ENCODE measurements around the gene FURIN. TPM values are rescaled to one million over a fixed set of nuclear protein-coding genes. Genes with fewer than 3 reads are reported as not detected.
A peak's percentile ranks its signal among the peaks of the same experiment; 100 is the strongest.

Gene FURIN
- polyA plus RNA-seq, 3 donors: 6.5 to 47.3 (median 14.3) TPM

DNA sequence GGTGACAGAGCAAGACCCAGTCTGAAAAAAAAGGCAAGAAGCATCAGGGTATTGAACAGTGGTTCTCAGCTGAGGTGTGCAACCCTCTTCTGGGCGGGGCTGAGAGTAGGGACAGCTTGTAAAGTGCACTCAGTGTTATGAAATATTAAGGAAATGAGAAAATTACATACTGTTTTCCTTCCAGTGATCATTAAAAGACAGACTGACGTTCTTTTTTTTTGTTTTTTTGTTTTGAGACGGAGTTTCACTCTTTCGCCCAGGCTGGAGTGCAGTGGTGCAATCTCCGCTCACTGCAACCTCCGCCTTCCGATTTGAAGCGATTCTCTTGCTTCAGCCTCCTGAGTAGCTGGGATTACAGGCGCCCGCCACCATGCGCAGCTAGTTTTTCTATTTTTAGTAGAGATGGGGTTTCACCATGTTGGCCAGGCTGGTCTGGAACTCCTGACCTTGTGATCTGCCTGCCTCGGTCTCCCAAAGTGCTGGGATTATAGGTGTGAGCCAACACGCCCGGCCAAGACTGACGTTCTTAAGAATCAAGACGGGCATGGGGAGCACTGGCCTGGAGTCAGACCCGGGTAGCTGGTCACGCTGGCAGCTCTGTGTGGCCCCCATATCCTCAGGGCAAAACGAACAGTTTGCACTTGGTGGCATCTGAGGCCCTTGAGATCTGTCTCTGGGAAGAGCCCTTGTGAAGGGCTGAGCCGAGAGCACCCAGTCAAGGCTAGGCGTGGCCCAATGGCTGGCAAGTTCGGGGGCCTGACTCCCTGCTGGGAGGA lies 46.1 kb downstream of the FURIN start:
- 39% methylated on average over 16 of the region's 22 CpGs for WGBS (ENCODE audit: insufficient coverage)
- intact Hi-C loops (cut with micrococcal nuclease): loop anchor here (1.0 to 10.0 kb wide), 3 partner anchors 14 to 940 kb away; partner anchors contain the start of gene SLCO3A1 (in 1 of the 2)
- Histone ChIP-seq H3K4me3 (replicated peaks in 1 of 3; ENCODE audit: low read depth in 2 of 3, low read length in 3 of 3) (peak overlapping the region in 1 of 3 experiments; percentile 76), H3K79me2 (ENCODE audit: insufficient read depth, low read length) (peaks cover 32% of the 10 kb centered on the region), H3K9ac (ENCODE audit: insufficient read depth, low read length, poor library complexity, severe bottlenecking) (peak overlapping the region; percentile 71), H3K36me3 (replicated peaks in 1 of 2; ENCODE audit: control insufficient read depth in 1 of 2, insufficient read depth in 2 of 2, low read length in 2 of 2) (peaks cover 61 to 71% of the 10 kb centered on the region in 2 donors), H4K20me1 (ENCODE audit: insufficient read depth, low read length) (no peaks in the 10 kb centered on the region), H2AFZ (ENCODE audit: insufficient read depth, low read depth, low read length, poor library complexity, severe bottlenecking) (no peak overlapping the region), H3K27ac (ENCODE audit: low read depth in 1 of 2, low read length in 2 of 2) (peak overlapping the region; percentile 83 to 93), H3K4me2 (replicated peaks; ENCODE audit: extremely low read depth, low read length, poor library complexity, severe bottlenecking) (peak overlapping the region; percentile 86), H3K27me3 (ENCODE audit: control insufficient read depth in 2 of 2, insufficient read depth in 2 of 2, low read length in 2 of 2) (no peaks in the 10 kb centered on the region), H3K9me3 (replicated peaks in 1 of 2; ENCODE audit: control insufficient read depth in 1 of 2, insufficient read depth in 1 of 2, low read length in 2 of 2) (no peaks in the 10 kb centered on the region), H3K4me1 (ENCODE audit: control insufficient read depth in 1 of 2, insufficient read depth in 2 of 2, low read length in 2 of 2) (peaks cover 49 to 55% of the 10 kb centered on the region in 2 donors)
- Mint-ChIP-seq H3K27me3 (ENCODE audit: low read depth in 3 of 3) (peaks cover 0 to 3% (median 1%) of the 10 kb centered on the region in 3 donors), H3K27ac (peak overlapping the region; percentile 95 to 98 (median 97)), H3K9me3 (peaks cover 0 to 2% (median 0%) of the 10 kb centered on the region in 7 donors), H3K4me3 (peak overlapping the region; percentile 33 to 43), H3K4me1 (peaks cover 52% of the 10 kb centered on the region), H3K36me3 (peaks cover 74 to 90% of the 10 kb centered on the region in 2 donors)
- TF ChIP-seq, protein P1, sequence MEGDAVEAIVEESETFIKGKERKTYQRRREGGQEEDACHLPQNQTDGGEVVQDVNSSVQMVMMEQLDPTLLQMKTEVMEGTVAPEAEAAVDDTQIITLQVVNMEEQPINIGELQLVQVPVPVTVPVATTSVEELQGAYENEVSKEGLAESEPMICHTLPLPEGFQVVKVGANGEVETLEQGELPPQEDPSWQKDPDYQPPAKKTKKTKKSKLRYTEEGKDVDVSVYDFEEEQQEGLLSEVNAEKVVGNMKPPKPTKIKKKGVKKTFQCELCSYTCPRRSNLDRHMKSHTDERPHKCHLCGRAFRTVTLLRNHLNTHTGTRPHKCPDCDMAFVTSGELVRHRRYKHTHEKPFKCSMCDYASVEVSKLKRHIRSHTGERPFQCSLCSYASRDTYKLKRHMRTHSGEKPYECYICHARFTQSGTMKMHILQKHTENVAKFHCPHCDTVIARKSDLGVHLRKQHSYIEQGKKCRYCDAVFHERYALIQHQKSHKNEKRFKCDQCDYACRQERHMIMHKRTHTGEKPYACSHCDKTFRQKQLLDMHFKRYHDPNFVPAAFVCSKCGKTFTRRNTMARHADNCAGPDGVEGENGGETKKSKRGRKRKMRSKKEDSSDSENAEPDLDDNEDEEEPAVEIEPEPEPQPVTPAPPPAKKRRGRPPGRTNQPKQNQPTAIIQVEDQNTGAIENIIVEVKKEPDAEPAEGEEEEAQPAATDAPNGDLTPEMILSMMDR (IDR thresholded peaks at IDR 0.05): no peak
- DNase-seq: peak; percentile 65 to 73 (median 68)

DNA sequence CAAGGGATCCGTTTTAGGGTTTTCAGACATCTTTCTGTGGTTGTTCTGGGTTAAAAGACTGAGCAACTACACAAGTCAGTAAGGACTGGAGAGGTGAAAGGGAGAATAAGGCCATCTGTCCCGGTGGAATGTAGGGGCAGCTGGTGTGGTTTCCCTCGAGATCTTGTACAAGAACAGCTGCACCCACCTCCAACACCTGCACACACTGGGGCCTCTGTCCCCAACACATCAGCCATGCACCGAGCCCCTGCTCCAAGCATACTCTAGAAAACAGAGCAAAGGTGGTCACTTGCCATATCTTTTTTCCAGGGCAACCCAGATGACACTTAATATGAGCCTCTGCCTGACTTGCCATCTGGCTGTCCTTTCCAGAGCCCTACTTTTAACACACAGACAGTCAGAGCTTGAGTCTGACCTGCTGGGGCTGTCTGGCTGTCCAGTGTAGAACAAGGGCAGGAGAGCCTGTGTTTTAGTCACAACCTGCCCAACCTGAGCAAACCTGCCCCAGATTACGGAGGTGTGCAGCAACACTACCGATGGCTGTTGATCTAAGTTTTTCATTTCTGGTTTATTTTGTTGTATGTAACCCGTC lies 46.9 kb downstream of the FURIN start:
- peaks cover 49 to 55% of the 10 kb centered on the region in 2 donors for H3K4me1 ChIP-seq (ENCODE audit: control insufficient read depth in 1 of 2, insufficient read depth in 2 of 2, low read length in 2 of 2)
- 44% methylated on average over 1 of the region's 7 CpGs for whole genome bisulfite sequencing (ENCODE audit: insufficient coverage)
- Mint-ChIP-seq H3K36me3 (peaks cover 74 to 90% of the 10 kb centered on the region in 2 donors), H3K27ac (peak overlapping the region; percentile 95 to 98 (median 97)), H3K27me3 (ENCODE audit: low read depth in 3 of 3) (peaks cover 0 to 3% (median 1%) of the 10 kb centered on the region in 3 donors), H3K9me3 (peaks cover 0 to 2% (median 0%) of the 10 kb centered on the region in 7 donors), H3K4me1 (peaks cover 55% of the 10 kb centered on the region), H3K4me3 (peak overlapping the region; percentile 81 to 93)
- H3K27me3 ChIP-seq (ENCODE audit: control insufficient read depth in 2 of 2, insufficient read depth in 2 of 2, low read length in 2 of 2): no peaks in the 10 kb centered on the region
- TF ChIP-seq, protein P1 (IDR thresholded peaks at IDR 0.05): no peak
- peak overlapping the region; percentile 71 for H3K9ac ChIP-seq (ENCODE audit: insufficient read depth, low read length, poor library complexity, severe bottlenecking)
- H3K36me3 ChIP-seq (replicated peaks in 1 of 2; ENCODE audit: control insufficient read depth in 1 of 2, insufficient read depth in 2 of 2, low read length in 2 of 2): peaks cover 63 to 71% of the 10 kb centered on the region in 2 donors
- peaks cover 4% of the 10 kb centered on the region for H4K20me1 ChIP-seq (ENCODE audit: insufficient read depth, low read length)
- no peaks in the 10 kb centered on the region for H3K9me3 ChIP-seq (replicated peaks in 1 of 2; ENCODE audit: control insufficient read depth in 1 of 2, insufficient read depth in 1 of 2, low read length in 2 of 2)
- DNase-seq: no peak
- intact Hi-C loops (cut with micrococcal nuclease): loop anchor here (1.0 to 10.0 kb wide), 3 partner anchors 13 to 939 kb away; partner anchors contain the start of gene SLCO3A1 (in 1 of the 2)
- H3K4me2 ChIP-seq (replicated peaks; ENCODE audit: extremely low read depth, low read length, poor library complexity, severe bottlenecking): peak overlapping the region; percentile 86
- H3K4me3 ChIP-seq (replicated peaks in 1 of 3; ENCODE audit: low read depth in 2 of 3, low read length in 3 of 3): peak overlapping the region in 1 of 3 experiments; percentile 76
- H3K27ac ChIP-seq (ENCODE audit: low read depth in 1 of 2, low read length in 2 of 2): peak overlapping the region; percentile 83 to 93
- H2AFZ ChIP-seq (ENCODE audit: insufficient read depth, low read depth, low read length, poor library complexity, severe bottlenecking): no peak overlapping the region
- H3K79me2 ChIP-seq (ENCODE audit: insufficient read depth, low read length): peaks cover 35% of the 10 kb centered on the region
